MCF 10A (cell line): ENCODE data around the gene EPC1. TPM values are rescaled to one million over a fixed set of nuclear protein-coding genes. Genes with fewer than 3 reads are reported as not detected.

ENCODE experiments used
- BruUV-seq: library from RNA; stranded (reverse); fragments of 400-500 nt; replicated peaks from 2 replicates; lab custom pipeline; 2021; lab: Mats Ljungman, UMichigan
- CTCF ChIA-PET: fragments of 300-600 bp; sonication (Branson Sonifier 250); formaldehyde crosslinking; extraction: SDS; loops from one replicate; lab custom pipeline; 2021; ENCODE audit warnings: antibody characterized with exemption, inconsistent platforms; lab: Yijun Ruan, JAX
- POLR2A ChIA-PET: fragments of 300-600, 350-650 bp; sonication (Branson Sonifier 250); formaldehyde crosslinking; extraction: SDS; loops from one replicate; lab custom pipeline; 2020; ENCODE audit warnings: antibody characterized with exemption, inconsistent platforms; lab: Yijun Ruan, JAX
- DNase-seq: peaks from one replicate; pipeline ENCODE4 v3.0.0-alpha.2; 2018; ENCODE audit not compliant: unreplicated experiment
- H3K27ac Mint-ChIP-seq: one replicate; pipeline ENCODE4 v1.8.0; 2022; ENCODE audit warnings: mild to moderate bottlenecking, low read depth, mixed read lengths; ENCODE audit not compliant: unreplicated experiment
- H3K27me3 Mint-ChIP-seq: one replicate; pipeline ENCODE4 v1.8.0; 2022; ENCODE audit warnings: mixed read lengths; ENCODE audit not compliant: insufficient read depth, unreplicated experiment
- H3K36me3 Mint-ChIP-seq: one replicate; pipeline ENCODE4 v1.8.0; 2022; ENCODE audit warnings: mild to moderate bottlenecking, moderate library complexity, mixed read lengths; ENCODE audit not compliant: insufficient read depth, unreplicated experiment
- H3K4me1 Mint-ChIP-seq: one replicate; pipeline ENCODE4 v1.8.0; 2022; ENCODE audit warnings: mixed read lengths; ENCODE audit not compliant: insufficient read depth, unreplicated experiment
- H3K4me3 Mint-ChIP-seq: one replicate; pipeline ENCODE4 v1.8.0; 2022; ENCODE audit warnings: mild to moderate bottlenecking, moderate library complexity, mixed read lengths; ENCODE audit not compliant: unreplicated experiment
- H3K9me3 Mint-ChIP-seq: one replicate; pipeline ENCODE4 v1.8.0; 2022; ENCODE audit warnings: mixed read lengths; ENCODE audit not compliant: unreplicated experiment
- intact Hi-C: fragments of 100-400 bp; cut with micrococcal nuclease; formaldehyde crosslinking; loops from 2 replicates; pipeline ENCODE4 v1.14.1; 2022
- total RNA-seq: library from RNA; stranded (reverse); gene quantifications from 2 replicates; pipeline ENCODE4 v1.2.3, GENCODE V29; 2022
- TF ChIP-seq, protein P1 (sequence below): fragments of 200-600 bp; IDR thresholded peaks from one replicate; pipeline ENCODE4 v1.8.0; 2022; ENCODE audit warnings: antibody characterized with exemption, mild to moderate bottlenecking; ENCODE audit not compliant: unreplicated experiment

The EPC1 gene
- total RNA-seq, 1 experiment from 2014 or later: 25.5 TPM

DNA sequence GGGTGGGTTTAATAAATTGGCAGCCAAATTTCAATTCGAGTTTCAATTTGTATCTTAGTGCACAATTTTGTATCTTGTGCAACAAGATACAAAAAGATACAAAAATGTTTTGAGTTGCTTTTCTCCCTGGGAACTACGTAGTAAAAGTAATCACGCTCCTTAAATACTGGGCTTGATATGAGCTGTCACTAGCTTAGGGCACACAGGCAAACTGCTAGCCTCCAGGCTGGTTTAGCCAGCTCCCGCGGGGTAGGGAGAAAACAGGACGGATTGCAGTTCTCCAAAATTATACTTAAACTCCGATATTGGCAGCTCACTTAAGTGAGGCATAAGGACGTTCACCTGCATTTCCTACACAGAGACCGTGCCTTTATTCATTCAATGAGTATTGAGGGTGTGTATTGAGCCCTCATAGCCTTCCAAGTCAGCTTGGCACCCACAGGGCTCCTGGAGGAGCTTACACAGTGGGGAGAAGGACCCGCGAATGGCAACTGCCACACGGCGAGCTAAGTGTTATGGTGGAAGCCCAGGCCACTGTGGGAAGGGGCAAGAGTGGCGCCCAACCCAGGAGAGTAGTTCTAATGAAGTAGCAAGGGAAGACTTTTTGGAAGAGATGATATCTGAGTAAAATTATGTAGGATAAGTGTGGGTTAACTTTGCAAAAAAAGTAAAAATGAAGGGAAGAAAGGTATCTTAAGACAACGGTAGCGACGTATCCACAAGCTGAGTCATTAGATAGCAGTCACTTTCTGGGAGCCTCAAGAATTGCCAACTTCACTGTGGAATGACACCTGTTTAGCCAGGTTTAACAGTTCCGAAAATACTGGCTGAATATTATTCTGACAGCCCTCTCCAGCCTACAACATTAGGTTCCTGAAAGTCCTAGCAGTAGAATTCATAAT, 1.6 kb upstream of the EPC1 start:
- no TSS peak for BruUV-seq
- POLR2A ChIA-PET: interaction anchor here (0.6 to 1.5 kb wide), 6 partner anchors 11 to 605 kb away, joined by 3 to 6 read pairs (median 3); no protein-coding TSS in a partner anchor
- TF ChIP-seq, protein P1, sequence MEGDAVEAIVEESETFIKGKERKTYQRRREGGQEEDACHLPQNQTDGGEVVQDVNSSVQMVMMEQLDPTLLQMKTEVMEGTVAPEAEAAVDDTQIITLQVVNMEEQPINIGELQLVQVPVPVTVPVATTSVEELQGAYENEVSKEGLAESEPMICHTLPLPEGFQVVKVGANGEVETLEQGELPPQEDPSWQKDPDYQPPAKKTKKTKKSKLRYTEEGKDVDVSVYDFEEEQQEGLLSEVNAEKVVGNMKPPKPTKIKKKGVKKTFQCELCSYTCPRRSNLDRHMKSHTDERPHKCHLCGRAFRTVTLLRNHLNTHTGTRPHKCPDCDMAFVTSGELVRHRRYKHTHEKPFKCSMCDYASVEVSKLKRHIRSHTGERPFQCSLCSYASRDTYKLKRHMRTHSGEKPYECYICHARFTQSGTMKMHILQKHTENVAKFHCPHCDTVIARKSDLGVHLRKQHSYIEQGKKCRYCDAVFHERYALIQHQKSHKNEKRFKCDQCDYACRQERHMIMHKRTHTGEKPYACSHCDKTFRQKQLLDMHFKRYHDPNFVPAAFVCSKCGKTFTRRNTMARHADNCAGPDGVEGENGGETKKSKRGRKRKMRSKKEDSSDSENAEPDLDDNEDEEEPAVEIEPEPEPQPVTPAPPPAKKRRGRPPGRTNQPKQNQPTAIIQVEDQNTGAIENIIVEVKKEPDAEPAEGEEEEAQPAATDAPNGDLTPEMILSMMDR: no peak
- Mint-ChIP-seq H3K4me3 (peak overlapping the region; percentile 86), H3K27me3 (no peaks in the 10 kb centered on the region), H3K27ac (peak overlapping the region; percentile 100), H3K9me3 (no peaks in the 10 kb centered on the region), H3K36me3 (peaks cover 30% of the 10 kb centered on the region), H3K4me1 (peaks cover 13% of the 10 kb centered on the region)
- intact Hi-C loops: loop anchor here (5.0 to 10.0 kb wide), 4 partner anchors 136 to 484 kb away; partner anchors contain the start of gene KIF5B
- DNase-seq: no peak
- CTCF ChIA-PET: interaction anchor here (1.9 kb wide), 1 partner anchor 19 kb away, joined by 9 read pairs; no protein-coding TSS in a partner anchor

DNA sequence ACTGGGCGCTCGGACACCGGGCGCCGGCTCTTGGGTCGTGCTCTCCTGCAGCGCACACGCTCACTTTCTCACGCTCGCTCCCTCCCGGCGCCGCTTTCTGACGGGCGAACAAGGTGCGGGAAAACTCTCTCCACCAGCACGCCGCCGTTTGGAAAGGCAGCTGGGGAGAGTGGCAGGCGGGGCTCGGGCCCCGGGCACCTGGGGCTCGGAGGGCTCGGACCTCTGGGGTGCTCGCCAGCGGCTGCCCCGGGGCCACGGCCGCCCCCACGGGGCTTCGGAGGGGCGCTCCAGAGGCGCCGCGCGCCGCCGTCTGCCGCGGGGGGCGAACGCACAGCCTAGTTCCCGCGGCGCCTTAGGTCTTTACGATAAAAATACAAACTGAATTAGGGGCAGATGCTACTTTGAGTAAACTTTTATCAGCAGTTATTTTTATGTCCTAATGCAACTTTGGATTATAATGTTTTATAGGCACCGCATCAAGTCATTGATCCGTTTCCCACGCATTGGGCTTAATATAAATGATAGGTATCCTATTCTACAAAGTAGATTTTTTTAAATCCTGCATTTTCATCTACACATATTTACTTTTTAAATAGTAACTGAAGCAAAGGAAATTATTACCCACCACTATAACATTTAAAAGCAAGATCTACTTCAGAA, 535 bp upstream of the EPC1 start:
- H3K27ac Mint-ChIP-seq: peak overlapping the region; percentile 100

DNA sequence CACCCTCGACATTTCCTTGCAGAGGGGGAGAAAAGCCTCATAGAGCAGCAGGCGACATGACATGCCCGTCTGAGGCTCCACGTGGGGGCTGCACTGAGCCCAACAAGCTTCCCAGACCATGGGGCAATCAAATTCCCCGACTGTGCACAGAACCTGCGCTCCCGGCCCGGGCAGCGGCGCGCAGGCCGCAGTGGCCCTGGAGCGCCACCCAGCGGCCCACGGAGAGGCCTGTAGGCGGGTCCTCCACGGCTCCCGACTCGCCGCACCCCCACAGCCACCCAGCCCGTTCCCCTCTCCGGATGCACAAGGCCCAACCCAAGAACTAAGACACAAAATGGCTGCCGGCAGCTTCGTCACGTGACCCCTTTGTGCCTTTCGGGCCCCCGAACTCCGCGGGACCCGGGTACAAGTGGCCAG, 816 bp downstream of the EPC1 start:
- ChIA-PET POLR2A (interaction anchor here (0.5 to 2.4 kb wide), 7 partner anchors 17 to 506 kb away, joined by 3 to 7 read pairs (median 4); no protein-coding TSS in a partner anchor), CTCF (interaction anchor here (0.6 to 1.5 kb wide), 15 partner anchors 9 to 333 kb away, joined by 3 to 6 read pairs (median 3); no protein-coding TSS in a partner anchor)
- intact Hi-C loops: loop anchor here (1.0 to 10.0 kb wide), 6 partner anchors 90 to 481 kb away; partner anchors contain the start of gene KIF5B
- H3K27me3 Mint-ChIP-seq: no peaks in the 10 kb centered on the region
- peaks cover 34% of the 10 kb centered on the region for H3K36me3 Mint-ChIP-seq
- peak; percentile 94 for DNase-seq
- H3K4me3 Mint-ChIP-seq: peak overlapping the region; percentile 86
- BruUV-seq: no TSS peak
- no peaks in the 10 kb centered on the region for H3K9me3 Mint-ChIP-seq
- peaks cover 12% of the 10 kb centered on the region for H3K4me1 Mint-ChIP-seq
- TF ChIP-seq, protein P1: peak; percentile 96
- H3K27ac Mint-ChIP-seq: peak overlapping the region; percentile 100

More for the DNA sequence above, 535 bp upstream of the EPC1 start:
- Mint-ChIP-seq H3K4me3 (peak overlapping the region; percentile 86), H3K4me1 (peaks cover 5% of the 10 kb centered on the region), H3K27me3 (no peaks in the 10 kb centered on the region), H3K36me3 (peaks cover 34% of the 10 kb centered on the region), H3K9me3 (no peaks in the 10 kb centered on the region)
- intact Hi-C loops: loop anchor here (5.0 to 10.0 kb wide), 4 partner anchors 135 to 483 kb away; partner anchors contain the start of gene KIF5B
- ChIA-PET CTCF (interaction anchor here (1.9 kb wide), 1 partner anchor 20 kb away, joined by 9 read pairs; no protein-coding TSS in a partner anchor), POLR2A (interaction anchor here (0.5 to 1.5 kb wide), 7 partner anchors 12 to 299 kb away, joined by 3 to 6 read pairs (median 3); no protein-coding TSS in a partner anchor)
- DNase-seq: no peak
- TF ChIP-seq, protein P1: no peak
- BruUV-seq: no TSS peak
